GOT3 (cell line): Measurements from ENCODE around the gene SMPX.

Experiments used
- DNase-seq: peaks from one replicate; lab custom pipeline; 2025; ENCODE audit warnings: mixed read lengths; lab: John Stamatoyannopoulos, UW

The SMPX gene

DNA sequence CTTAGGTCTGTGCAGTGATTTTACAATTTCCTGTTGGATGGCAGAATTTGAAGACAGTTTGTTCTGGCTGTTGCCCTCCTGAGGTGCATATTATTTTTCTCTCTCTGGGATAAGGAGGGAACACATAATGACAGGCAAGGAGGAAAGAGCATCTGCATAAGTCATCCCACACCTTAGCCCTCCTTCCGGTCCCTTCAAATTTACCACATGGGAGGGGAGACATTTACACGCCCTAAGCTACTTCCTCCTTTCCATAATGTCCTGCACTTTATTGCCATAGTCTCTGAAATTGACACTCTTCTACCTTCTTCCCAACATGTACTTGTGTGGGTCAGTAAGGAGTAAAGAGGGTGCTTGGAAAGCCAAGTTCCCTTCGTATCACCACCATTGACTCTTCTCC, 13.9 kb downstream of the SMPX start:
- DNase-seq: no peak

GRCh38 chrX:21741869-21742701, 15.8 kb downstream of the SMPX start:
- DNase-seq: no peak

DNA sequence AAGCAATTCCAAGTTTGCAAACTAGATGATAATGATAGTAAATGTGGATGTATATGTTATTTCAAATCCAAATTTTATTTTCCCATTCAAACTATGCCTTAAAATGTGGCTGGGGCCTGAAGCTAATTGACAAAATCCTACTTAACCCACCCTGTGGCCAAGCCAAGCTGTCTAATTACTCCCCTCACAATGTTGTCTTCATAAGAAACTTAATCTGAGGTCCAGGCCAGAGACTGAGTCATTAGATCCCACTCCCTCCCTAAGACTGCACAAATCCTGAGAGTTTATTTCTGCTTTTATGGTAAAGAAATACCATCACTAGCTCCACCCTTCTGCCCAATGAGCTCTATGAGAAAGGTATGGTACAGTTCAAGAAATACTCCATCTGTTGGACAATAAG, 16.6 kb downstream of the SMPX start:
- DNase-seq: no peak

DNA sequence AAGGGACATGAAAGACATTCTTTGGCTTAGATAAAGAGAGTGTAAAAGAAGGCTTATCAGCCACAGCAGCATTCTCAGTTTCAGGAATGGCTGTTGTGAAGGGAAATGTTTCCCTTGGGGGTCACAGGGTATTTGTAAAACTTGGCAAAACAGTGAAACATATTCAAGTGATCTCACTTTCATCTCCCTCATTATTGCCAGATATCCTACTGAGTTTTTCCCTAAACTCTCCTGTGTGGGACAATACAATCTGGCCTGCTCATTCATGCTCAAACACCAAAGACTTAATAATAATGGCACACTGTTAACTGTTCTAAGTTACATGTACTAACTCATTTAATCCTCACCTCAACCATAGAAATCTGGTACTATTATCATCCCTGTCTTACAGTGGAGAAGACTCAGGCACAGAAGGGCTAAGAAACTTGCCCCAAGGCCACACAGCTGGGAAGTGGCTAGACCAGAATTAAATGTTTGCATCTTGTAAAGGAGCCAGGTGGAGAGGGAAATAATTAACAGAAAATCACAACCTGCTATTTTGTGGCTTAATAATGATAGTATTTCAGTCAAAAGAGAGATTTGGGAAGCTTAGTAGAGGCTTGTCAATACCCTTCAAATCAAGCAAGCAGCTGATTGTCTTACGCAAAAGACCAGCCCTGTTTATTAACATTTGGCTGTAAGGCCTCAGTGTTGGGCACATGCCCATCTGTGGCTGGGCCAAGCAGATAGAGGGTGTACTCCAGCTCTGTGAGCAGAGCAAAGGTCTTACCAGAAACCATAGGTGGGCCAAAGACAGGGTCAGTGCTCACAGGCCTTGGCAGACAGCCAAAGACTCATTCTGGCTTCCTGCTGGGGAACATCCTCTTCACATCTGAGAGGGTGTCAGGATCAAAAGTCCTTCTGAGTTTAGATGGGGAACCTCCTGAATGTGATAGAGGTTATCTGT, 17.3 kb downstream of the SMPX start:
- no peak for DNase-seq

GRCh38 chrX:21738950-21739287, 19.0 kb downstream of the SMPX start:
- no peak for DNase-seq

- DNase-seq: no peak
Observed at GRCh38 chrX:21738210-21738949, 19.5 kb downstream of the SMPX start.

- no peak for DNase-seq
Observed at GRCh38 chrX:21735768-21736127, 22.2 kb downstream of the SMPX start.

GRCh38 chrX:21735038-21735767, 22.7 kb downstream of the SMPX start:
- no peak for DNase-seq

DNA sequence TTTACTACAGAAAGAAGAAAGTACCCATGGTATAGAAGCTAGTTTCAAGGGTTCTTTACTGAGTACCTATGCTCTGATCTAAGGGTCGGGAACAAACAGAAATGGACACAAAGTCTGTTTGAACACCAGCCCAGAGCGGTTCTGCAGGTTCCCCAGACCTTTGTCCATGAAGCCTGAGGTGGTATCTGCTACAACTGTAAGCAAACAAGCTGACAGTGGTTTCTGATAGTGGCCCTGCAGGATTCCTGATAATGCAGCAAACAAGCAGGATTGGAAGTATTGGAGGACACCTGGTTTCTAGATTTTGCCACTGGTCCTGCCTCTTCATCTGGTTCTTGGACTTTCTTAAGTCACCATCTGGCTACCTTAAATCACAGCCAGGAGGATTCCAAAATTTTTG, 23.7 kb downstream of the SMPX start:
- no peak for DNase-seq

DNA sequence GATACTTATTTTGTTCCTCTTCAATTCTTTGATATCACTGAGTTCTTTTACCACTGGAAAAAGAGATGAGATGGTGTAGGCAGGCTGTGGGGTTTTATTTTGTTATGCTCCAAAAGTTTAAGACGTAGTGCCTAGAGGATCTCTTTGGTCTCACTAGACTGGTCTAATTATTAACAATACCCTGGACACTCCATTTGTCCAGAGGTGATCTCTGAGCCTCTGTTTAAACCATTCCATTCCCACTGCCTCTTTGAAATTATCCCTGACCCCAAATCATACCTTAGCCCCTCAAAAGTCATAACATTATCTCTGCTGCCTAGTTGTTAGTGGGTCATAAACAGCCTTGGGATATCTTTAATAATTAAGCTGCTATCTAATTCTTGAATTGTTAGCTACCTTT, 24.2 kb downstream of the SMPX start:
- no peak for DNase-seq

GRCh38 chrX:21730026-21730425, 27.9 kb downstream of the SMPX start:
- no peak for DNase-seq

DNA sequence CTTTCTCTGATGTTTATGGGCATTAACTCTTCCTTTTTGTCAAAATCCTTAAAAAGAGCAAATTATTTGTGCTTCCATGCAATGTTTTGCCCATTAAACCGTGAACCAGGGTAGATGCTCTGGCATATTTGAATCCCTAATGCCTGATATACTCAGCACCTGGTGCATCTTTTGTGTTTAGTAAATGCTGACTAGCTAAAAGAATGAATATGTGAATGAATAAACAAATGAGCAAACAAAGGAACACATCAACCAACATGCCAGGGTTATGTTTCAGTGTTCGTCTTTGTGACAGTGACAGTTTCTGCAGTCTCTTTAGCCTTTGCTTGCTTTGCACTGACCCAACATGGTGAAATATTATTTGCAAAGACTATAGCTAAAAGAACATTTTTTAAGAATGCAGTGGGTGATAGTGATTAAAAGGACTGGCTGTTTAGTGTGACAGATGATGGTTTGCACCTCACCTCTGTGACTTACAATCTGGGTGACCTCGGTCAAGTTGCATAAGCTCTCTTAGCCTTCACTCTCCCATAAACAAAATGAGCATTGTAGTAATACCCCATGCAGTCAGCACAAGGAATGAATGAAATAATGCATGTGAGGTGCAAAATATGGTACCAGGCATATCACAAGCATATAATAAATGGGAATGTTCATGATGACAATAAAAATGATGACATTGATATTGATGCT, 29.5 kb downstream of the SMPX start:
- DNase-seq: no peak

DNA sequence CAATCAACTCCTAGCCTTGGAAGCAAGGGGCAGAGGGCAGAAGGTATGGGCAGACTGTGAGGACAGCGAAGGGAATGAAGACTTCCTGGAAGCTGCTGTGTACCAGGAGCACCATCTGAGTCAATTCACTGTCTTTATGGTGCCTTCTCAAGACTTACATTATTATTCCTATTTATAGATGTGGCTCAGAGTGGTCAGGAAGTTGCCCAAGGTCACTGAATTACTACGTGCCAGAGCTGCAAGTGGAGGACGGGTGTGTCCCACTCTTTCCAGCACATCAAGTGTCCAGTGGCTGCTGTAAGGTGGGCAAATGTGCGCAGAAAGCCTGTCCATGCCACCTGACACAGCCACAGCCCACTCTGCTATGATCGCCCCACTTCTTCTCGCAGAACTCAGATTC, 32.0 kb downstream of the SMPX start:
- DNase-seq: no peak

- DNase-seq: no peak
Observed at GRCh38 chrX:21725496-21725895, 32.4 kb downstream of the SMPX start.

GRCh38 chrX:21723814-21724213, 34.1 kb downstream of the SMPX start:
- DNase-seq: no peak

GRCh38 chrX:21723084-21723483, 34.8 kb downstream of the SMPX start:
- no peak for DNase-seq

DNA sequence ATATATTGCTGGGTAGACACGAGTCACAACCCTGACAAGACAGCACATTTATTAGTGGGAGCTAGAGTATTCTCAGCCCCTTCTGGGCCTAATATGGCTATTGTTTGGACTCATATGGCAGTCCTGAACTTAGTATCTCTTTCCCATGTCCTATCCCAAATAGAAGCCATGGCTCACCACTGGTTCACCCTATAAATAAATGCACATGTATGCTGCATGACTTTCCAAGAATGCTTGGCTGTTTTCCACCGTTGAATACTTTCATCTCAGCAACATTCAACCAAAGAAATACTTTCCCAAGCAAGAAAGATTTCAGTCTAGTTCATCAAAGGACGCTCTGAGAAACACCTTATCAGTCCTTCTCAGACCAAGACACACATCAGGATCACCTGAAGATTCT, 36.7 kb downstream of the SMPX start:
- DNase-seq: no peak

GRCh38 chrX:21718575-21718974, 39.3 kb downstream of the SMPX start:
- DNase-seq: no peak

- no peak for DNase-seq
Observed at GRCh38 chrX:21717802-21718201, 40.1 kb downstream of the SMPX start.

DNA sequence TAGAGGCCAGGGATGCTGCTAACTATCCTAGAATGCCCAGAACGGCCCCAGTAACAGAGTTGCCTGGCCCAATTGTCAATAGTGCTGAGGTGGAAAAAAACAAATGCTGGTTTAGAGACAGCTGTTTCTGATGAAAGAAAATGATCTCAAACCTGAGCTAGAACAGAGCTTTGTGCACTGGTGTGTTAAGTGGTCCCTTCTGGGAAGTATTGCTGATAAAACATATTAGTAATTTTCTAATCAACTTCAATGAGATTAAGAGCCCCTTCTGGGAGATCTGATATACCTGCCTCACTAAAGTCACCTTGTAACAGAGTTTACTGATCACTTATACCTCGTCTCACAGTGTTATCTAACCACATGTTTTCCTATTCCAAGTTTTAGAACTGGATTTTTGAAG, 42.1 kb downstream of the SMPX start:
- no peak for DNase-seq

DNA sequence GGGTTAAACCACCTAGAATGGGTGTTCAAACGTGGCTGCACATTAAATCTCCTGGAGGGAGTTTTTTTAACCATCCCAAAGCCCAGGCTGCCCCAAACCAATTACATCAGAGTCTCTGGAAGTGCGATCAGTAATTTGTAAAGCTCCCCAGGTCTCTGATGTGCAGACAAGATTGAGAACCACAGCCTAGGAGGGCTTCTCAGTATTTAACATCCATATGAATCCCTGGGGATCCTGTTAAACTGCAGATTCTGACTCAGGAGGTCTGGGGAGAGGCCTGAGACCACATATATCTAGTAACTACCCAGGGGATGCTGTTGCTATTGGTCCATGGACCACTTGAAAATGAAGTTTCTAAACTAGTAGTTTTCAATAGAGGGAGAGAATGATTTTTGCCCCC, 42.6 kb downstream of the SMPX start:
- no peak for DNase-seq
